GM13977 (cell line): ENCODE results near the gene DPPA2.

Source experiments
- DNase-seq: peaks from one replicate; pipeline ENCODE4 v3.0.0; 2012; ENCODE audit warnings: low spot score
- CTCF ChIP-seq: IDR thresholded peaks from 2 replicates; pipeline ENCODE4 v1.5.1; 2012; ENCODE audit warnings: mild to moderate bottlenecking, control low read depth; ENCODE audit not compliant: insufficient read depth; ENCODE audit errors: extremely low read depth, missing control alignments
- in situ Hi-C: fragments of 300-500 bp; cut with MboI; formaldehyde crosslinking; loops from one replicate; pipeline ENCODE4 v1.12.0; 2022; ENCODE audit warnings: low sequenced_read_pairs, low pct_unique_long_range_greater_than_20kb, mixed read lengths, inconsistent platforms; ENCODE audit not compliant: unreplicated experiment

Gene DPPA2

DNA sequence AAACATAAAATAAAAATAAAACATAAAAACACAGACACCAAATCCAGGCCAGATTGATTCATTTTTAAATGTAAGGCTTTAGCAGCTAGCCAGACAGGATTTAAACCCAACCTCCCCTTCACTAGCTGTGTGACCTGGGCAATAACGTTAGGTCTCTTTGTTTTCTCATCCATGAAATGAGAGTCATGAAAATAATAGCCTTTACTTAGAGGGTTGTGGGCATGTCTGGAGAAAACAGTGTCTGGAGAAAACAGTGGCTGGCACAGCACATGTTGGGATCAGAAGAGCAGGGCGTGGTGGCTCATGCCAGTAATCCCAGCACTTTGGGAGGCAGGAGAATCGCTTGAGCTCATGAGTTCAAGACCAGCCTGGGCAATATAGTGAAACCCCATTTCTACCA lies 22.9 kb upstream of the DPPA2 start:
- DNase-seq, result no peak
- no peak for TF ChIP-seq CTCF
- in situ Hi-C loops, result no loop called here

GRCh38 chr3:109338322-109338721 lies 22.0 kb upstream of the DPPA2 start:
- TF ChIP-seq CTCF, result no peak
- DNase-seq, result no peak
- in situ Hi-C loops, result no loop called here

GRCh38 chr3:109337393-109337792 lies 21.1 kb upstream of the DPPA2 start, which contains the start of gene DPPA4:
DPPA4 (minus strand) TSS chr3:109337546; CDS start chr3:109337517, 29 bp downstream.
- in situ Hi-C loops, result no loop called here
- TF ChIP-seq CTCF, result no peak
- no peak for DNase-seq

DNA sequence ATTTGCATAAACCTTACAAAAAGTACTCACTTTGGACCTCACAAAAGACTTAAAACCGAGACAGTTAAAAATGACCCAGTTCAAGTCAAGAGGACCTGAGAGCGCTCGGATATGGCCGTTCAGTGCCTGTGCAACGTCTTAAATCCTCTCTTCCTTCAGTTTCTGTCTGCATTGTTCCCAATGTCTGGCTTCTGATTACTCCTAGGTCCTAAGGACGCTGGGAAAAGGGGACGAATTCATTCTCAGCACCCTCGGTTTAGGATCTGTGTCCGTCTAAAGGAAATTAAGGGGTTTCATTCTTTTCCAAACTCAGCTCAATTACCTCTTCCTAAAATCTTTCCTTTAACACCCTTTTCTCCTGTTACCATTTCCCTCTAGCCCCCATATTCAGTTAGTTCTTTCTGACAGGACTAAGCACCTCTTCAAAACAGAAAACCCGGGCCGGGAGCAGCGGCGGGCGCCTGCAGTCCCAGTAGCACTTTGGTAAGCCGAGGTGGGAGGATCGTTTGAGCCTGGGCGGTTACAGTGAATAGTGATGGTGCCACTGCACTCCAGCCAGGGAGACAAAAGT lies 20.1 kb upstream of the DPPA2 start:
- in situ Hi-C loops, result no loop called here
- DNase-seq, result no peak
- TF ChIP-seq CTCF, result no peak

DNA sequence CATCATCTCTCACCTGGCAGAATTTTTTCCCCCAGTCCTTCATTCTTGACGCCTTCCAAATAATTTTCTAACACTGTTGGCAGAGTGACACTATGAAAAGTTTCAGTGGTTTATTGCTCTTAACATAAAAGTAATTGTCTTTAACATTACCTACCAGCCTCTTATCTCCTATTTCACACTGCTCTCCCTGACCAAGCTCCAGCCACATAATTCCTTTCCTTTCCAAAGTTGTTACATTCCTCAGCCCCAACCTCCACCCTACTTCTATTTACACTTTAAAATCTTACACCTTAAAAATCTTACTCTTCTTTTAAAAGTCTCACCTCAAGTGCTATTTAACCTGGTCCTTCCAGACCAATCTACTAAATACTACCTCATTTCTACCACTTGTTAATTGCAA lies 18.3 kb upstream of the DPPA2 start:
- in situ Hi-C loops, result no loop called here
- TF ChIP-seq CTCF, result no peak
- DNase-seq, result no peak

- TF ChIP-seq CTCF, result no peak
- no peak for DNase-seq
- in situ Hi-C loops, result no loop called here
These were observed 15.4 kb upstream of the DPPA2 start for GRCh38 chr3:109331692-109332091.

- TF ChIP-seq CTCF, result no peak
- no peak for DNase-seq
- in situ Hi-C loops, result no loop called here
These were observed 14.1 kb upstream of the DPPA2 start for GRCh38 chr3:109330405-109330804.
